Activated T-cell treated with anti-CD3 and anti-CD28 coated beads for 24 hours (primary cell): ENCODE measurements around the gene CEP350.
"Not testable (repeated sequence)": the region's sequence is repeated elsewhere in the genome, so short reads cannot be mapped to it uniquely, and the experiment has no call there.

Source experiments
- DNase-seq: peaks from one replicate; pipeline ENCODE4 v3.0.0-alpha.2; 2020; ENCODE audit warnings: low read depth

The CEP350 gene

DNA sequence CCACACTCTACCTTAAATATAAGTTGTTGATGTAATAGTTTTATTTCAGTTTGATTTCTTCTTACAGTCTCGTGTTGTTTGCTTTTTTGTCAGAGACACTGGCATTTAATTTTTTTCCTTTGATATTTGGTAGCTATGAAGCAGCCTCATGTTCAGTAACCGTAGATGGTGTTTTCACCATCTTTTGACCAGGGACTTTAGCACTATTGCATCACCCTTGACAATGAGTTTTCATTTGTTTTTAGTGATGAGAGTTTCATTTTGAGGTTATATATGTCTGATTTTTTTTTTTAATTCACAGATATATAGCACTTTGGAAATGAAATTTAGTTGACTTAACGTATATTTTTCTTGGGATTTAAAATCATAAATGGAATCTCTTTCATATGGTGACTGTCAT, 36.2 kb downstream of the CEP350 start:
- no peak for DNase-seq

DNA sequence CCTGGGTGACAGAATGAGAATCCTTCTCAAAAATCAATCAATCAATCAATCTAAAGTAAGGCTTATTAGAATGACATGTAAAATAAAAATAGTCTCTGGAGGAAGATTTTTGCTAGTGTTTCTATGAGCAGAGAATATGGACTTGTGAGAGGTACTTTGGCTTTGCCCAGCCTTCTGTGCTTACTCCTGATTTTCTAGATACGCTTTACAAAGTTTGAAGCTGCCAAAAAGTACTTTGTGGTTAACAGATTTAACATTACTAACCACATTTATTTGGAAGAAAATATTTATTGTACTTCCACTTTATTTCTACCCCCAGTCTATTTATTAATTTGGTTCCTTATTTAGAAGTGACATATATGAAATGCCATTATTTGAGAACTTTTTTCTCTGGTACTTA, 41.0 kb downstream of the CEP350 start:
- no peak for DNase-seq

DNA sequence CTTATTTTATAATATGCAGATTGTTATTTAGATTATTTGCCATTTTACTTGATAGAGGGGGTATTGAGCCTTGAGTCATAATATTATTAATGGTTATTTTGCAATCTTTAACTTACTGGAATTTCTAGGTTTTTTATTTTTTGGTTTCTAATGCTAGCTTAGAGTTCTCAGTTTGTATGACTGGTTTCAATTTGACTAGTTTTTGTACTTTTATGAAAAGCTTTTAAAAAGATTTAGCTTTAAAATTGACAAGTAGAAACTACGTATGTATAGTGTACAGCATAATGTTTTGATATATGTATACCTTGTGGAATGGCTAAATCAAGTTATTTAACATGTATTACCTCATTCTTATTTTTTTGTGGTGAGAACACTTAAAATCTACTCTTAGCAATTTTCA, 41.5 kb downstream of the CEP350 start:
- no peak for DNase-seq

DNA sequence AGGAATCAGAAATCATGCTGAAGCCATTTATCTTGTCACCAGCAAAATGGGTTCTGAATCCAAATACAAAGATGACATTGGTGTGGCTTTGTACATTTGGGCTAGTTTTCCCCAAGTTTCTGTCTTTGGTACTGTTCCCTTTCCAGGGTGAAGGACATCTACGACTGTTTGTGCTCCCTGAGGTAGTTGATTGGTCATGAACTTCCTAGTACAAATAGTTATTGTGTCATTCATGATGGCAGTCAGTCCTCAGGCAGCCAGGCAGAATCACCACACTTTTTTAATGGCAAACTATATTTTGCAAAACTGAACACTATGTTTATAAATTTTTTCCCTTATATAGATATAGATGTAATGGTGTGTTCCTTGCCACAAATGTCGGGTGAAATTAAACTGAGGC, 46.0 kb downstream of the CEP350 start:
- no peak for DNase-seq

DNA sequence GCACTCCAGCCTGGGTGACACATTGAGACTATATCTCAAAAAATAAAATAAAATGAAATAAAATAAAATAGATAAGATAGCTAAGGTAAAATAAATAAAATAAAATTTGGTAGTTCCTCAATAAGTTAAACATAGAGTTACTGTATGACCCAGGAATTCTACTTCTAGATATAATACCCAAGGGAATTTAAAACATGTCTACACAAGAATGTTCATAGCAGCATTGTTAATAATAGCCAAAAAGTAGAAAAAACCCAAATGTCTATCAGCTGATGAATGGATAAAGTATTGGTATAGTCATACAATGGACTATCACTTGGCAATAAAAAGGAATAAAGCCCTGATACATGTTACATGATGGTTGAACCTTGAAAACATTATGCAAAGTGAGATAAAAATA, 47.8 kb downstream of the CEP350 start:
- no peak for DNase-seq

DNA sequence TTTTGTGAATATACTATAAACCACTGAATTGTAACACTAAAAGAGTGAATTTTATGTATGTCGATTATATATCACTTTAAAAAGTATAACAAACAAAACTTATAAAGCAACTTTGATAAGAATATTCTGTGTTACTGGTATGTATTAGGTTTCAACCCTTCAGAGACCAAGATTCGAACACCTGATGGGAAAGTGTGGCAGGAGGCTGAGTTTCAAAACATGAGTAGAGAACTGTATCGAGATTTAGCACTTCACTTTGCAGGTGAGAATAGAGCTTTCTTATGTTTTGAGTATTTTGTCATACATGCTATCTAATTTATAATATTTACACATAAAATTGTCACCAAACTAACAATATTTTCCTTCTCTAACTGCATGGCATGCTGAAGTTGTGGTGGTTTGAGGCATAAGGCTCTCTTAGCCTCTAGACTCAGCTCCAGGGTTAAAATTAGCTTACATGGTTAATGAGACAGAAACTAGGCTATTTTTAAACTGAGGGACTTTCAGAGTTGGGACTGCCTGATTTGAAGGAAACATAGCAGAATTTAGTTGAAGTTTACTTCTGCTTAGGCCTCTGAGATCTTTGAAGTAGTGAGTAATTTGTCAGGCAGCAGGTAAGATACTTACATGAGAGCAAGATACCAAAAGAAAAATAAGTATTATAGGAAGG, 48.6 kb downstream of the CEP350 start:
- no peak for DNase-seq

DNA sequence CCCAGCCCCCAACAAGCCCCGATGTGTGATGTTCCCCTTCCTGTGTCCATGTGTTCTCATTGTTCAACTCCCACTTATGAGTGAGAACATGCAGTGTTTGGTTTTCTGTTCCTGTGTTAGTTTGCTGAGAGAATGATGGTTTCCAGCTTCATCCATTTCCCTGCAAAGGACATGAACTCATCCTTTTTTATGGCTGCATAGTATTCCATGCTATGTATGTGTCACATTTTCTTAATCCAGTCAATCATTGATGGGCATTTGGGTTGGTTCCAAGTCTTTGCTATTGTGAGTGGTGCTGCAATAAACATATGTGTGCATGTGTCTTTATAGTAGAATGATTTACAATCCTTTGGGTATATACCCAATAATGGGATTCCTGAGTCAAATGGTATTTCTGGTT, 52.2 kb downstream of the CEP350 start:
- DNase-seq = not testable (repeated sequence)

DNA sequence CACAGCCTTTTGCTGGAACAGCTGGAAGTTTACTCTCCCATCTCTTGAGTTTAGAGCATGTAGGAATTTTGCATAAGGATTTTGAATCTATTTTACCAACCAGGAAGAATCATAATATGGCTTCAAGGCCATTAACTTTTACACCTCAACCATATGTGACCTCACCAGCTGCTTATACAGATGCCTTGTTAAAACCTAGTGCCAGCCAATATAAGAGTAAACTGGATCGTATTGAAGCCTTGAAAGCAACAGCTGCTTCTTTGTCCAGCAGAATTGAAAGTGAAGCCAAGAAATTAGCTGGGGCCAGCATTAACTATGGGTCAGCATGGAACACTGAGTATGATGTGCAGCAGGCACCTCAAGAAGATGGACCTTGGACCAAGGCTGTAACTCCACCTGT, 65.4 kb downstream of the CEP350 start:
- no peak for DNase-seq

DNA sequence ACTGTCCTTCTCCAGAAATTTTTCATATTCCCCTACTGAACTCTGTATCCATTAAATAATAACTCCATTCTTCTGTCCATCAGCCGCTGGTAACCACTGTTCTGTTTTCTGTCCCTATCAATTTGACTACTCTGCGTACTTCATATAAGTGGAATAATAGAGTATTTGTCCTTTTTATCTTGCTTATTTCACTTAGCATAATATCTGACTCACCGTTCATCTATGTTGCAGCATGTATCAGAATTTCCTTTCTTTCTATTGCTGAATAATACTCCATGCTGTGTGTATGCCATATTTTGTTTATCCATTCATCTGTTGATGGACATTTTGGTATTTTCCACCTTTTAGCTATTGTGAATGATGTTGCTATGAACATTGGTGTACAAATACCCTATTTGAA, 71.9 kb downstream of the CEP350 start:
- no peak for DNase-seq

DNA sequence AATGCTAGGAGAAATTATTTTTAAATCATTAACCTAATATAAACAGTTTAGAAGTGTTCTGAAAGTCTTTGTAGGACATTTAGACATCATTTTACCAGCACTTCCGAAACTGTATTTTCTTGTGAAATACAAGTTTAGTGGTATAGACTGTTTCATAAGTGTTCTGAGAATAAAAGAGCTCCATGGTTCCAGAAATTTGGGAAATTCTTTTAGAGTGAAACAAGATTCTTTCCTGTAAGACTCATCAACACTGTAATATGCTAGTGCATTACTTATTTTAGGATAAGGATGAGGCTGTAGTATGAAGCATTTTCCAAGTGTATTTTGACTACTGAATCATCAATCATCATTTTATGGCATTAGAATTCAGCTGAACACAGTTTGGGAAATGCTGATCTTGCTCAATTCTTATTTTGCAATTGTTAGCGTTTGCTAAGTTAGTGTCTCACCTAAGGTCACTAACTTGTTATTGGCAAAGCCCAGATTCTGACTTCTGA, 73.4 kb downstream of the CEP350 start:
- DNase-seq = no peak

DNA sequence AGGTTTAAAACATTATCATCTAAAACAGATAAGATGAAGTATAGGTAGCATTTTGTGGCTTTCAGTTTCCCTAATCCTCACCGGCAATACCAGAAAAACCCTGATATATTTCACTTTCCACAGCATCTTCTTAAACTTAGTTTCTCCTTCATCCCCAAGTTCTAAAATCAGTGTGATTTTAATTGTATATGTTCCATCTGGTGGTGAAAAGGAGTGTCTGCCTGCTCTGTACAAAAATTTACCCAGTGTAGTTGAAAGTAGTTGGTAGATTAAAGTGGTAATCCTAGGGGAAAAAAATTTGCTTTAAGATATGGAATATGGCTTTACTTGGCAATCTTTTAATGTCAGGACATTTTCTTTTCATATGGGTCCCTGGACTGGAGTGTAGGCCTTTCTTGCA, 74.3 kb downstream of the CEP350 start:
- DNase-seq = no peak

DNA sequence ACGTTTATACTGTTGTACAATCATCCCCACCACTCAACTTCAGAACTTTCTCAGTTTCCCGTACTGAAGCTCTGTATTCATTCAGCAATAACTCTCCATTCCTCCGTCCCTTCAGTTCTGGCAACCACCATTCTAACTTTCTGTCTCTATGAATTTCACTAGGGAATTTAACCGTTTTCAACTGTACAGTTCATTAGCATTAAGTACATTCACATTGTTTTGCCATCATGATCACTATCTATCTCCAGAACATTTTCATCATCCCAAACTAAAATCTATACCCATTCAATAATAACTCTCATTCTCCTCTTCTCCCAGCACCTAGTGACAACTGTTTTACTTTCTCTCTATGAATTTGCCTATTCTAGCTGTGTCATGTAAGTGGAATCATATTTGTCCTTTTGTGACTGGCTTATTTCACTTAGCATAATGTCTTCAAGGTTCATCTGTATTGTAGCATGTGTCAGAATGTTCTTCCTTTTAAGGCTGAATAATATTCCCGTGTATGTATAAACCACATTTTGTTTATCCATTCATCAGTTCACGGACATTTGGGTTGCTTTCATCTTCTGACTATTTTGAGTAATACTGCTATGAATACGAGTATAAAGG, 75.0 kb downstream of the CEP350 start:
- no peak for DNase-seq

DNA sequence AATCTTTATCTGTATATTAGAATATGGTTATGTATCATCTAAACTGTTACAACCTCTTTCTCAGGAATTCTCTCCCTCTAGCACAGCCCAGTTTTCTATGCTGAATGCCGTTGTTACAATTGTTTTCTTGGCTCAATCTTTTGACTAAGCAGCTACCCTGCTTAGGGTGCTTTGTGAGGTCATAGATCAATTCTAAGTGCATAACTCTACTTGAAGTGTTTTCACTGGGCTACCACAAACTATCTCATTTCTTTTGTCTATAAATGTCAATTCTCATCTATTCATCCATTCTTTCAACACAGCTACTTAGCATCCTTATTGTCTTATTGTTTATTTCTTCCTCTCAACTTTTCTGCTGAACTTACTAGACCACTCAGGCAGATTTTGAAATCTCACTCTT, 77.1 kb downstream of the CEP350 start:
- DNase-seq = no peak

DNA sequence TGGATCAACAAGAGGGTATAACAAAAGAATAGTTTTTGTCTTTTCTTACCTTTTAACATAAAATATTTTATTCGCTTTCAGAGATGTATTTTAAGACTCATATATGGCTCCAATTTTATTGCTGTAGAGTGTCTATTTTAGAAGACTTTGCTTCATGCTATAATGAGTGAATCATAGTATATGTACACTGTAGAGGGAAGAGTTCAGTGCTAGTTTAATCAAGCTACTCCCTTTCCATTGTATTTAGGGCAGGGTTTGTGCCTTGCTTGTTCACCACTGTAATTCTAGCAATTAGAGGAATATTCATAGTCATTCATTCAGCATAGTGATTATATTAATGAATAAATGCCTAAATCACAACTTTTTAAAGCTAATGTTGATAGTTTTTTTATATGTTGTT, 78.8 kb downstream of the CEP350 start:
- no peak for DNase-seq

DNA sequence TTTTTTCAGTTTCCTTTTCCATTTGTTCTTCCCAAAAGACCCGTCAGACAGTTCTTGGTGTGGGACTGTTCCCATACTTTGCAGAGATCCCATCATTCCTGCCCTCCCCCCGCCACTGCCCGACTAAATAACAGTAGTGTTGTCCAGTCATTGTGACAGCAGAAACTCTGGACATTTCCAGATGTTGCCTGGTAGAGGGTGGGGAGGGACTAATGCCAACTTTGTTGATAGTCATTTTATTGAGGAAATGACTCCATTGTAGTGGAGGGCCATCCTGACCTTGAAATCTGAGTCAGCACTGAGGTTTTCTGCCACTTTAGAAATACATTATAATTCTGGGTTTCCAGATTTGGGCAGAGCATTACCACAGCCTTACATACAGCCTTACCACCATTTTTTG, 85.4 kb downstream of the CEP350 start:
- DNase-seq = no peak

DNA sequence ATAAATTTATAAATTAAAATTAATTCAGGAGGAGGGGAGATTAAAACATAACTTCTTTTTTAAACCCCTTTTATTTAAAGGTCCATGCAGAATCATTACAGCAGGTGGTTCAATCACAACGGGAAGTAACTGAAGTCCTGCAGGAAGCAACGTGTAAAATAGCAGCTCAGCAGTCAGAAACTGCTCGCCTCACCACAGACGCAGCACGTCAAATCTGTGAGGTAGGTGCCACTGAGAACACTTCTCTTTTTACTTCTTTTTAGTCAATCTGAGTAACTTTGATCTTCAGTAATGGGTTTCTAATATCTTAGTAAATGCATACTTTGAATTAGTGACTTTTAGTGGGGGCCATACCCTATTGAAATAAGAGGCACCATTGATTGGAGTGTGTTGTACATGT, 87.0 kb downstream of the CEP350 start:
- DNase-seq = no peak

DNA sequence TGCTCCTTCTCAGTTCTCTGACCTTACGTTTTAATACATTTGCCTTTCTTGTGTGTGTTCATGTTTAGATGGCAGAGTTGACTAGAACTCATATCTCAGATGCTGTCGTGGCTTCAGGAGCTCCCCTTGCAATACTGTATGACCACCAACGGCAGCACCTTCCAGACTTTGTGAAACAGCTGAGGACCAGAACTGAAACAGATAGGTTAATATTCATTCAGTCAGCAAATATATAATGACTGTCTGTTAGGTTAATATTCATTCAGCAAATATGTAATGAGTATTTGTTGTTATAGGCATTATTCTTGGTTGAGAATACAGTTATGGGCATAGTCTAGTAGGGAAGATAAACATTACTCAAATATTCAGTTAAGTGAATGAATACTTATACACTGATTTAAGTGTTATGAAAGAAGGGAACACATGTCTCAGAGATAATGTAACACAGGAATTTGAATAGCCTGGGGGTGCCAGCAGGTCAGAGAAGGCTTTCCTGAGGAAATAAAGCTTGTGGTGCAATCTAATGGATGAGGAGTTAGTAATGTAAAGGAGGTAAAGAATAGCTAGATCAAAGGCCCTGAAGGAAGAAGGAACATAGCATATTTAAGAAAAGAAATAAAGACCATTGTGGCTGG, 88.5 kb downstream of the CEP350 start:
- DNase-seq = no peak

DNA sequence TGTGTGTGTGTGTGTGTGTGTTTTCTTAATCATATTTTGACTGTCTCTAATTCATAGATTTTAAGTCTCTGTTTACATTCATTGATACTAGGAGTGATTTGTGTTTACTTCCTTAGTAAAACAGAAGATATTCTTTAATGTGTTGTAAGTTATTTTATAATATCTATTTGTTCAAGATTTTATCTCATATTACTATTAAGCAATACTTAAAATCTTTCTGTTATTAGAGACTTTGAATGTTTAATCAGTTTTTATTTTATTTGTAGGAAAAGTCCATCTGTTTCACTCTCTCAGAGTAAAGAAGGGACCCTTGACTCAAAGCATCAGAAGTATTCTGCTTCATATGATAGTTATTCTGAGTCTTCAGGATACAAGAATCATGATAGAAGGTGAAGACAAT, 89.2 kb downstream of the CEP350 start:
- DNase-seq = no peak

DNA sequence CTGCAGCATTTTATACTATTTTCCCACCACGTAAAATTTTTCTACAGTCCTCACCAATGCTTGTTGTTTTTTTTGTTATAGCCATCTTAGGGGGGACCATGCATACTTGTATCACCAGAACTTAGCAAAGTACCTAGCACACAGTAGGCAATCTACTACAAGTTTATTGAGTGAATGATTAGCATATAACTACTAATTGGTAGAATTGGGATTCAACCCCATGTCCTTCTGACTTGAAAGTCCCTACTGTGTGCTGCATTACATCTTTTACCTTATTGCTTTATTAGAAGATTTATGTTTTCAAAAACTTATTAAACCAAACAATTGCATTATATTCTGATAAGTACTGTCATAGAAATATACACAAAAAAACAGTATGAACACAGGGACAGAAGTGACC, 92.1 kb downstream of the CEP350 start:
- no peak for DNase-seq

DNA sequence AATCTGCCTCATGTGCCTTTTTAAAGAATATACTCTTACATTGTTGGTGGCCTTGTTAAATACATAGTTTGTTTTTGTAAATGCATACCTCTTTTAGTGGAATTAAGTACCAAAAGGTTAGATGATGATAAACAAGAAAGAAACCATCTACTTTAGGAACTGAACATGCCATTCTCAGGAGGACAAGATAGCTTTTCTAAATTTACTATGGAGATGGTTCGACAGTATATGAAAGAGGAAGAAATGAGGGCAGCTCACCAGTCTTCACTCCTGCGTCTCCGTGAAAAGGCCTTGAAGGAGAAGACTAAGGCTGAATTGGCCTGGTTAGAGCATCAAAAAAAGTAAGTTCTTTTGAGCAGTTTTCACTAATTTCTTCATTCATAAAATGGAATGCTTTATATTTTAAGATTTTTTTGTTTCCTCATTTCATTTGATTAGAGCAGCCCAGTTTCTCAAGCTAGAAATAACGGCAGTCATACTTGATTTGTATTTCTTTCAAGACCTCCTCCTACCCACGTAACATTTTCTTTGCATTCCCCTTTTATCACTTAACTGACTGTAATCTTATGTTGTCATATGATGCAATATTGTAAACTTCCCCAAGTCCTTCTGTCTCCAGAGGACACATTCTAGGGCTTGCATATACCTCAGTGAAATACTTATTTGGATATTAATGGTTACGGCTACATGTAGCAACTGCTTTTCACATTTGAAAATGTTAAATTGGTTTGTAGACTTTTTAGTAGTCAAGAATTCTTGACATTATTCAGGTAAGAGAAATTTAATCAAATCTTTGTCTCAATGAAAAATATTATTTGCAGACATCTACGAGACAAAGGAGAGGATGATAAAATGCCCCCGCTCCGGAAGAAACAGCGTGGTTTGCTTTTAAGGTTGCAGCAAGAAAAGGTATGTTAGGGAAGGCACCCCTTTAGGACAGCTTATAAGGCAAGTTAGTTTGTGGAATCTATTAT, 99.3 kb downstream of the CEP350 start:
- no peak for DNase-seq

DNA sequence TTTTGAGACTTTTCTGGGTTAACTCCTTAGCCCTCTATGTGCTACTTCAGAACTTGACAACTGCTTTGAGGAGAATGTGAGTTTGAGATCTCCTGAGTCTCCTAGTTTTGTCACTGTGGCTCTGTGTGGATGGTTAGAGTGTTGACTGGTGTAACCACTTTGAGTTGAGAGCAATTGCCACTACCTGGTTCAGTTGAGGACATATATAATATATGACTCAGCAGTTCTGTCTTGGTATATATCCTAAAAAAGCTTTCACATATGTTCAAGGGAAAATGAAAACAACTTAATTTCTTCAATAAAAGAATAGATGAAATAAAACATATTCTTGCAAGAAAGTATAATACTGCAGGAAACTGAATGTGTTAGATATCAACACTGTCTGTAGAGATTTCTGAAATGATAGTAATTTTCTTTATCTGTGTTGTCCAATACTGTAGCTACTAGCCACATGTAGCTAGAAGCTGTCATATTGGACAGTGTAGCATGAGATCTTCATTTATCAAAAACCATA, 103.3 kb downstream of the CEP350 start:
- DNase-seq = no peak

DNA sequence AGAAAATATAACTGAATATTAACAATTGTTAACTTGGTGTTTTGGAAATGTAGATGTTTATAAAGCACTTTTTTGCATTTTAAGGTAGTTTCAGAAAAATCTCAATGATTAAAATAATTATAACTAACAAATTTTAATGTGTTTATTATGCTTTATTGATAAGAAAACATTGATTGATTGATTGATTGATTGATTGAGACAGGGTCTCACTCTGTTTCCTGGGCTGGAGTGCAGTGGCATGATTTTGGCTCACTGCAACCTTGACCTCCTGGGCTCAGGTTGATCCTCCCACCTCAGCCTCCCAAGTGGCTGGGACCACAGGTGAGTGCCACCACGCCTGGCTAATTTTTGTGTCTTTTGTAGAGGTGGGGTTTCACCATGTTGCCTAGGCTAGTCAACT, 106.4 kb downstream of the CEP350 start:
- no peak for DNase-seq
